Measurements from ENCODE around the gene SPRYD3.

SPRYD3 gene

DNA sequence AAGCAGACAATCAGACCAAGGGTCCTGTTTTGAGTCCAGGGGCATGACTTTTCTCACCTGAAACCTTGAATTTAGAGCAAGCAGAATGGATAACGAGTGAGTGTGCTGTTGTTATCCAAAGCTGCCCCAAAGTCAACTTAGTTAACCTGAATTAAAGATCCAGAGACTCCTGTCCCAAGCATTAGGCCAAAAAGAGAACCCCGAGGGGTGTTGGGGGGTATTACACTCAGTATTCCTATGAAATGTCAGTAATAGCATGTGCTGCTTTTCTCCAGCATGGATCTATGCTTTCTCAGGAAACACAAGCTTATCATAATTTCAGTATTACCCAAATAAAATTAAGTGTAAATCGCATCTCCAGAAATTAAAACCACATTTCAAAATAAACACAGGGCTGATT, 53.9 kb downstream of the SPRYD3 start:
- DNase-seq (ENCODE audit: low read depth) = no peak

DNA sequence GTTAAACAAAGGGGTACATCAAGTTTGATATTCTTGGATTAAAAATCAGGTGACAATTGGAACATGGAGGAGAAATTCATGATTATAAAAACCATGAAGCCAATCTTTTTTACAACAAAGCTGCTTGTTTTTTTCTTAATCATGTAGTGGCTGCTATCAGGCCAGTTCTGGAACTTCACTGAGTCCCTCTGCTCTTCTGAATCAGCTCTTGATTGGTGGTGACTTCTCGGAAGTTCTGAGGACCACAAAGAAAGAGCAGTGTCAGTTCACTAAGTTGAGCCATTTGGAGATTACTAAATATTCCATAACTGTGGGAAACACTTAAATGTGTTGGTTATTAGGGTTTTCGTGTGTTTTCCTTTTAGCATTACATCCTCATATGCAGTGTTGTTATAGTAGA, 64.5 kb downstream of the SPRYD3 start:
- no peak for DNase-seq (ENCODE audit: low read depth)

Measured in fibroblast of gingiva (primary cell).